HepG2 (cell line): Measurements from ENCODE around the gene CD9. TPM values are rescaled to one million over a fixed set of nuclear protein-coding genes. Genes with fewer than 3 reads are reported as not detected.

Experiments used
- BATF2 ChIP-seq: sonication (generic); formaldehyde crosslinking; IDR thresholded peaks from 2 replicates; pipeline ENCODE4 v1.8.0; 2022; ENCODE audit warnings: mild to moderate bottlenecking, missing genetic modification reagents, moderate library complexity
- CCDC6 ChIP-seq: sonication (generic); formaldehyde crosslinking; IDR thresholded peaks from 2 replicates; pipeline ENCODE4 v1.8.1; 2022; ENCODE audit warnings: mild to moderate bottlenecking, missing genetic modification reagents, moderate library complexity
- HOXA9 ChIP-seq: sonication (generic); formaldehyde crosslinking; IDR thresholded peaks from 2 replicates; pipeline ENCODE4 v1.8.1; 2022; ENCODE audit warnings: missing genetic modification reagents, mild to moderate bottlenecking, moderate library complexity, borderline replicate concordance
- RBFOX2 ChIP-seq: fragments of 200-400 bp; formaldehyde crosslinking; IDR thresholded peaks from 2 replicates; pipeline ENCODE4 v1.6.1; 2017; ENCODE audit warnings: low read depth, mild to moderate bottlenecking, low read length
- SIN3A ChIP-seq: IDR thresholded peaks from 2 replicates; pipeline ENCODE4 v1.6.1; 2011; ENCODE audit warnings: low read depth, mild to moderate bottlenecking, control low read depth, low read length, borderline replicate concordance
- SNAI1 ChIP-seq: sonication (generic); formaldehyde crosslinking; IDR thresholded peaks from 2 replicates; pipeline ENCODE4 v1.5.0; 2020; ENCODE audit warnings: mild to moderate bottlenecking, missing genetic modification reagents, borderline replicate concordance
- SOX13 ChIP-seq, 3 experiments: fragments of 450-650 bp in 1 of 3; sonication (generic) in 1 of 3; formaldehyde crosslinking in 1 of 3; IDR thresholded peaks in 2 of 3; conservative IDR thresholded peaks in 1 of 3; 2 replicates each; pipeline versions ENCODE4 v1.5.0 to v1.6.1; 2016 to 2020; ENCODE audit warnings: antibody characterized with exemption in 1 of 3, mild to moderate bottlenecking in 1 of 3, missing compliant biosample characterization in 1 of 3, missing genetic modification reagents in 1 of 3, moderate library complexity in 1 of 3
- ZBTB4 ChIP-seq: sonication (generic); formaldehyde crosslinking; IDR thresholded peaks from 2 replicates; pipeline ENCODE4 v1.4.0; 2020; ENCODE audit warnings: missing genetic modification reagents, mild to moderate bottlenecking, borderline replicate concordance
- ZFP41 ChIP-seq: sonication (generic); formaldehyde crosslinking; IDR thresholded peaks from 2 replicates; pipeline ENCODE4 v1.4.0; 2020; ENCODE audit warnings: mild to moderate bottlenecking, missing genetic modification reagents, borderline replicate concordance
- ZKSCAN1 ChIP-seq: fragments of 150-350 bp; IDR thresholded peaks from 2 replicates; pipeline ENCODE4 v1.6.1; 2014; ENCODE audit warnings: low read length
- ZNF124 ChIP-seq: sonication (generic); formaldehyde crosslinking; IDR thresholded peaks from 2 replicates; pipeline ENCODE4 v1.4.0; 2020; ENCODE audit warnings: missing genetic modification reagents
- ZNF318 ChIP-seq: sonication (generic); formaldehyde crosslinking; IDR thresholded peaks from 2 replicates; pipeline ENCODE4 v1.4.0; 2020; ENCODE audit warnings: mild to moderate bottlenecking, missing genetic modification reagents
- ZNF552 ChIP-seq: sonication (generic); formaldehyde crosslinking; IDR thresholded peaks from 2 replicates; pipeline ENCODE4 v1.9.0; 2022; ENCODE audit warnings: missing genetic modification reagents, mild to moderate bottlenecking, borderline replicate concordance
- polyA plus RNA-seq, 8 experiments: library from polyadenylated mRNA; depleted of rRNA in 3 of 8; stranded (reverse) in 7 of 8; unstranded in 1 of 8; fragments of >200 nt; fragmentation: Illumina TruSeq in 4 of 8; extraction: Trizol in 4 of 8; gene quantifications; 2 replicates each; pipeline versions ENCODE4 v1.2.1 to v1.2.3, GENCODE V29; 2011 to 2016; ENCODE audit warnings: low read depth in 4 of 8, missing spikeins in 1 of 8, mixed read lengths in 1 of 8; ENCODE audit not compliant: insufficient read depth in 1 of 8
- total RNA-seq, 5 experiments: library from RNA; depleted of rRNA; stranded (reverse); fragments of >200 nt; fragmentation: Illumina TruSeq; extraction: Trizol; gene quantifications; 2 replicates each; pipeline ENCODE4 v1.2.3, GENCODE V29; 2016; ENCODE audit warnings: low read depth in 1 of 5
- TF ChIP-seq, protein P1 (sequence below): sonication (generic); formaldehyde crosslinking; IDR thresholded peaks from 2 replicates; pipeline ENCODE4 v1.8.0; 2022; ENCODE audit warnings: missing genetic modification reagents, low read depth, mild to moderate bottlenecking, borderline replicate concordance

Gene CD9
- total and polyA plus RNA-seq, 2 of the 13 experiments (the other 11 are each of a cell fraction or from before 2014, with no cell fraction given) = 5.8 to 38.3 TPM

- TF ChIP-seq RBFOX2 = no peak
- TF ChIP-seq, protein P1, sequence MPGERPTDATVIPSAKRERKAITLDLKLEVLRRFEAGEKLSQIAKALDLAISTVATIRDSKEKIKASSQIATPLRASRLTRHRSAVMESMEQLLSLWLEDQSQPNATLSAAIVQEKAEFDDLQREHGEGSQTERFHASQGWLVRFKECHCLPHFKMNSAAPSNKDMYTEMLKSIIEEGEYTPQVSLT (CRISPR knock-in tag) = no peak
- peak; percentile 91 for TF ChIP-seq CCDC6 (CRISPR knock-in tag)
- TF ChIP-seq ZKSCAN1 = no peak
- TF ChIP-seq BATF2 = no peak
- no peak; the same call in 1 of the 2 replicates for TF ChIP-seq ZBTB4
- no peak for TF ChIP-seq ZNF124 (CRISPR knock-in tag)
- TF ChIP-seq ZFP41 = no peak
- no peak for TF ChIP-seq HOXA9 (CRISPR knock-in tag)
- TF ChIP-seq ZNF318 = no peak
- no peak for TF ChIP-seq SIN3A
- no peak for TF ChIP-seq SNAI1 (CRISPR knock-in tag)
- no peak for TF ChIP-seq ZNF552 (CRISPR knock-in tag)
- peak; percentile 95 for TF ChIP-seq SOX13 (IDR thresholded peaks at IDR 0.05)
- TF ChIP-seq SOX13 (CRISPR knock-in tag; conservative IDR thresholded peaks at IDR 0.05 in 1 of 2, IDR thresholded peaks at IDR 0.05 in 1 of 2) = peak in 1 of 2 experiments; percentile 99; a peak in 2 of 4 replicates
These were observed 30.3 kb downstream of the CD9 start (continued) for GRCh38 chr12:6230321-6231110.
